HepG2 (cell line): ENCODE measurements around the gene ENG. TPM values are rescaled to one million over a fixed set of nuclear protein-coding genes. Genes with fewer than 3 reads are reported as not detected.

Source experiments
- CBX2 ChIP-seq, 2 experiments: fragments of 200-600 bp in 1 of 2; sonication (generic); formaldehyde crosslinking in 1 of 2; IDR thresholded peaks; 2 replicates each; pipeline versions ENCODE4 v1.7.0 to v1.8.1; 2018 to 2022; ENCODE audit warnings: low read depth in 2 of 2, low read length in 1 of 2, mild to moderate bottlenecking in 1 of 2, missing genetic modification reagents in 1 of 2
- ELF4 ChIP-seq: sonication (generic); formaldehyde crosslinking; IDR thresholded peaks from 2 replicates; pipeline ENCODE4 v1.5.0; 2020; ENCODE audit warnings: missing genetic modification reagents, mild to moderate bottlenecking, moderate library complexity, borderline replicate concordance
- HNRNPK ChIP-seq: fragments of 200-400 bp; formaldehyde crosslinking; IDR thresholded peaks from 2 replicates; pipeline ENCODE4 v1.6.1; 2018; ENCODE audit warnings: low read length, low read depth, moderate library complexity, mild to moderate bottlenecking; ENCODE audit not compliant: poor library complexity, severe bottlenecking
- JUNB ChIP-seq: sonication (generic); formaldehyde crosslinking; IDR thresholded peaks from 2 replicates; pipeline ENCODE4 v1.8.0; 2022; ENCODE audit warnings: missing genetic modification reagents, mild to moderate bottlenecking, borderline replicate concordance
- KLF6 ChIP-seq: IDR thresholded peaks from 2 replicates; pipeline ENCODE4 v1.8.0; 2016; ENCODE audit warnings: missing biosample characterization, missing genetic modification reagents
- MZF1 ChIP-seq: sonication (generic); formaldehyde crosslinking; IDR thresholded peaks from 2 replicates; pipeline ENCODE4 v1.8.1; 2023; ENCODE audit warnings: mild to moderate bottlenecking, missing genetic modification reagents, borderline replicate concordance
- PTBP1 ChIP-seq: fragments of 200-400 bp; formaldehyde crosslinking; IDR thresholded peaks from 2 replicates; pipeline ENCODE4 v1.6.1; 2018; ENCODE audit warnings: low read length, low read depth; ENCODE audit not compliant: poor library complexity, severe bottlenecking
- SKI ChIP-seq: fragments of 450-650 bp; IDR thresholded peaks from one replicate; pipeline ENCODE4 v1.6.1; 2018; ENCODE audit warnings: mild to moderate bottlenecking; ENCODE audit not compliant: partially characterized antibody
- SMARCC2 ChIP-seq: fragments of 450-650 bp; IDR thresholded peaks from 2 replicates; pipeline ENCODE4 v1.6.1; 2017; ENCODE audit warnings: antibody characterized with exemption, mild to moderate bottlenecking
- SNAI1 ChIP-seq: sonication (generic); formaldehyde crosslinking; IDR thresholded peaks from 2 replicates; pipeline ENCODE4 v1.5.0; 2020; ENCODE audit warnings: mild to moderate bottlenecking, missing genetic modification reagents, borderline replicate concordance
- SOX6 ChIP-seq, 2 experiments: fragments of 450-650 bp in 1 of 2; sonication (generic) in 1 of 2; formaldehyde crosslinking in 1 of 2; IDR thresholded peaks; 2 replicates each; pipeline versions ENCODE4 v1.4.0 to v1.6.1; 2017 to 2020; ENCODE audit warnings: antibody characterized with exemption in 1 of 2, mild to moderate bottlenecking in 1 of 2, missing genetic modification reagents in 1 of 2
- SP1 ChIP-seq, 2 experiments: fragments of 450-650 bp in 1 of 2; sonication (generic) in 1 of 2; formaldehyde crosslinking in 1 of 2; IDR thresholded peaks; 2 replicates each; pipeline versions ENCODE4 v1.4.0 to v1.6.1; 2016 to 2020; ENCODE audit warnings: missing genetic modification reagents in 1 of 2
- TARDBP ChIP-seq: sonication (generic); formaldehyde crosslinking; IDR thresholded peaks from 2 replicates; pipeline ENCODE4 v1.8.0; 2022; ENCODE audit warnings: mild to moderate bottlenecking, missing genetic modification reagents
- TEAD2 ChIP-seq: sonication (generic); formaldehyde crosslinking; IDR thresholded peaks from 2 replicates; pipeline ENCODE4 v1.9.0; 2021; ENCODE audit warnings: missing genetic modification reagents
- ZNF12 ChIP-seq: sonication (generic); formaldehyde crosslinking; IDR thresholded peaks from 2 replicates; pipeline ENCODE4 v1.5.0; 2020; ENCODE audit warnings: missing genetic modification reagents
- ZNF160 ChIP-seq: sonication (generic); formaldehyde crosslinking; IDR thresholded peaks from 2 replicates; pipeline ENCODE4 v1.8.0; 2022; ENCODE audit warnings: mild to moderate bottlenecking, inconsistent platforms, missing genetic modification reagents
- ZNF713 ChIP-seq: sonication (generic); formaldehyde crosslinking; IDR thresholded peaks from 2 replicates; pipeline ENCODE4 v1.4.0; 2020; ENCODE audit warnings: mild to moderate bottlenecking, missing genetic modification reagents
- ZSCAN21 ChIP-seq: sonication (generic); formaldehyde crosslinking; IDR thresholded peaks from 2 replicates; pipeline ENCODE4 v1.8.0; 2022; ENCODE audit warnings: mild to moderate bottlenecking, missing genetic modification reagents, moderate library complexity, borderline replicate concordance
- ZSCAN29 ChIP-seq: sonication (generic); formaldehyde crosslinking; conservative IDR thresholded peaks from 2 replicates; pipeline ENCODE4 v1.4.0; 2020; ENCODE audit warnings: mild to moderate bottlenecking, missing genetic modification reagents
- polyA plus RNA-seq, 8 experiments: library from polyadenylated mRNA; depleted of rRNA in 3 of 8; stranded (reverse) in 7 of 8; unstranded in 1 of 8; fragments of >200 nt; fragmentation: Illumina TruSeq in 4 of 8; extraction: Trizol in 4 of 8; gene quantifications; 2 replicates each; pipeline versions ENCODE4 v1.2.1 to v1.2.3, GENCODE V29; 2011 to 2016; ENCODE audit warnings: low read depth in 4 of 8, missing spikeins in 1 of 8, mixed read lengths in 1 of 8; ENCODE audit not compliant: insufficient read depth in 1 of 8
- total RNA-seq, 5 experiments: library from RNA; depleted of rRNA; stranded (reverse); fragments of >200 nt; fragmentation: Illumina TruSeq; extraction: Trizol; gene quantifications; 2 replicates each; pipeline ENCODE4 v1.2.3, GENCODE V29; 2016; ENCODE audit warnings: low read depth in 1 of 5
- TF ChIP-seq, protein P1 (sequence below): sonication (generic); formaldehyde crosslinking; IDR thresholded peaks from 2 replicates; pipeline ENCODE4 v1.4.0; 2020; ENCODE audit warnings: missing genetic modification reagents
- TF ChIP-seq, protein P2 (sequence below): sonication (generic); formaldehyde crosslinking; IDR thresholded peaks from 2 replicates; pipeline ENCODE4 v1.5.0; 2020; ENCODE audit warnings: missing genetic modification reagents
- TF ChIP-seq, protein P3 (sequence below): sonication (generic); formaldehyde crosslinking; IDR thresholded peaks from 2 replicates; pipeline ENCODE4 v1.4.0; 2020; ENCODE audit warnings: missing genetic modification reagents
- TF ChIP-seq, protein P4 (sequence below): sonication (generic); formaldehyde crosslinking; IDR thresholded peaks from 2 replicates; pipeline ENCODE4 v1.4.0; 2020; ENCODE audit warnings: missing genetic modification reagents

The ENG gene
- total and polyA plus RNA-seq, 2 of the 13 experiments (the other 11 are each of a cell fraction or from before 2014, with no cell fraction given) = 0.02 to 1.1 TPM

DNA sequence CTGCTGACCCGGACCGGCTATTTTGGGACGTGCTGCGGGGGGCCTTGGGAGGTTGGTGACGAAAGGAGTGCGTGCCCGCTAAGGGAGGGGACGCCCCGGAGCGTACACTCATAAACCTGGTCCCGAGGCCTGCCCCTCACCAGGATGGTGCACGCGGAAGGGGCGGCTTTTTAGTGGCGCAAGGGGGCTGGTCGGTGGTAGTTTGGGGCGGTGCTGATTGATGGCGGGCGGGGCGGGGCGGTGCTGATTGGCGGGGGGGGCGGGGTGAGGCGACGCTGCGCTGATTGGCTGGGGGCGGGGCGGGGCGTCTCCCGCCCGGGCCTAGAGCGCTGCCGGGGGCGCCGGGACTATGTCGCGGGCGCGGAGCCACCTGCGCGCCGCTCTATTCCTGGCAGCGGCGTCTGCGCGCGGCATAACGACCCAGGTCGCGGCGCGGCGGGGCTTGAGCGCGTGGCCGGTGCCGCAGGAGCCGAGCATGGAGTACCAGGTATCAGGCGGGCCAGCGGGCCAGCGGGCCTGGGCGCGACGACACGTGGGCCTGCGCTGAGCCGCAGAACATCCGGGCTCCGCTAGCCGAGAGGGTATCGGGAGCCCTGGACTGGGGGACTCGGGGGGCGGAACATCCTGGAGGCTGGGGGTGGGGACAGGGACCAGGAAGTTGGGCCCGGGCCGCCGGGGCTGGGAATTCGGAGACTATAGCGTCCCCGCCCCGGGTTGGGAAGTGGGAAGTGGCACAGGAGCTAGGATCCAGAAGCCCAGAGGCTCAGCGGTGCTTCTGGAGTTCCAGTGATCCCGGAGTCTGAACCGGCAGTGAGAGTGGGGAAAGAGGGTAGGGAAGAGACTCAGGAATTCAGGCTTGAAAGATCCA, 51.6 kb downstream of the ENG start, which contains the start of gene FPGS (continued):
- TF ChIP-seq, protein P1, sequence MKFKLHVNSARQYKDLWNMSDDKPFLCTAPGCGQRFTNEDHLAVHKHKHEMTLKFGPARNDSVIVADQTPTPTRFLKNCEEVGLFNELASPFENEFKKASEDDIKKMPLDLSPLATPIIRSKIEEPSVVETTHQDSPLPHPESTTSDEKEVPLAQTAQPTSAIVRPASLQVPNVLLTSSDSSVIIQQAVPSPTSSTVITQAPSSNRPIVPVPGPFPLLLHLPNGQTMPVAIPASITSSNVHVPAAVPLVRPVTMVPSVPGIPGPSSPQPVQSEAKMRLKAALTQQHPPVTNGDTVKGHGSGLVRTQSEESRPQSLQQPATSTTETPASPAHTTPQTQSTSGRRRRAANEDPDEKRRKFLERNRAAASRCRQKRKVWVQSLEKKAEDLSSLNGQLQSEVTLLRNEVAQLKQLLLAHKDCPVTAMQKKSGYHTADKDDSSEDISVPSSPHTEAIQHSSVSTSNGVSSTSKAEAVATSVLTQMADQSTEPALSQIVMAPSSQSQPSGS (CRISPR knock-in tag) = no peak
- TF ChIP-seq HNRNPK (peak; percentile 73), ZSCAN21 (CRISPR knock-in tag) (peak; percentile 93), ZNF713 (CRISPR knock-in tag) (no peak), MZF1 (CRISPR knock-in tag) (no peak), JUNB (CRISPR knock-in tag) (no peak), SMARCC2 (no peak), SNAI1 (peak; percentile 74; the same call in 1 of the 2 replicates), PTBP1 (no peak), SOX6 (IDR thresholded peaks at IDR 0.05) (no peak), SOX6 (CRISPR knock-in tag; IDR thresholded peaks at IDR 0.05) (peak; percentile 60; the same call in 1 of the 2 replicates), ELF4 (CRISPR knock-in tag) (peak; percentile 75), TEAD2 (CRISPR knock-in tag) (no peak), ZSCAN29 (CRISPR knock-in tag) (no peak), ZNF160 (CRISPR knock-in tag) (0 out of 2 replicates have a peak, but pooled peaks have one; percentile 53), TARDBP (peak; percentile 62), CBX2 (IDR thresholded peaks at IDR 0.05; ENCODE audit: low read depth, low read length) (no peak), CBX2 (CRISPR knock-in tag; IDR thresholded peaks at IDR 0.05; ENCODE audit: low read depth) (no peak), SP1 (IDR thresholded peaks at IDR 0.05) (no peak), SP1 (CRISPR knock-in tag; IDR thresholded peaks at IDR 0.05) (peak; percentile 3; the same call in 1 of the 2 replicates), ZNF12 (CRISPR knock-in tag) (peak; percentile 58; the same call in 1 of the 2 replicates), KLF6 (peak; percentile 95; the same call in 1 of the 2 replicates), SKI (peak; percentile 73)
- TF ChIP-seq, protein P2, sequence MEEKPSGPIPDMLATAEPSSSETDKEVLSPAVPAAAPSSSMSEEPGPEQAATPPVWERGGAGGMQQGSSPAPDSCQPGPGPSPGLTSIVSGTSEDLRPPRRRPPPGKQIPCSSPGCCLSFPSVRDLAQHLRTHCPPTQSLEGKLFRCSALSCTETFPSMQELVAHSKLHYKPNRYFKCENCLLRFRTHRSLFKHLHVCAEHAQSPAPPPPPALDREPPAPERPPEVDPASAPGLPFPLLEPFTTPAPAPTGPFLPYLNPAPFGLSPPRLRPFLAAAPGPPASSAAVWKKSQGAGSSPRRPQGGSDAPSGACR (CRISPR knock-in tag) = no peak
- TF ChIP-seq, protein P3, sequence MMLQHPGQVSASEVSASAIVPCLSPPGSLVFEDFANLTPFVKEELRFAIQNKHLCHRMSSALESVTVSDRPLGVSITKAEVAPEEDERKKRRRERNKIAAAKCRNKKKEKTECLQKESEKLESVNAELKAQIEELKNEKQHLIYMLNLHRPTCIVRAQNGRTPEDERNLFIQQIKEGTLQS (CRISPR knock-in tag) = 0 out of 2 replicates have a peak, but pooled peaks have one; percentile 23
- TF ChIP-seq, protein P4, sequence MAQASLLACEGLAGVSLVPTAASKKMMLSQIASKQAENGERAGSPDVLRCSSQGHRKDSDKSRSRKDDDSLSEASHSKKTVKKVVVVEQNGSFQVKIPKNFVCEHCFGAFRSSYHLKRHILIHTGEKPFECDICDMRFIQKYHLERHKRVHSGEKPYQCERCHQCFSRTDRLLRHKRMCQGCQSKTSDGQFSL = no peak
